HG03066 (cell line): ENCODE results near the gene NAPG.
"Not testable (repeated sequence)": the region's sequence is repeated elsewhere in the genome, so short reads cannot be mapped to it uniquely, and the experiment has no call there.

ENCODE experiments used
- ATAC-seq: cut with Tn5 transposase; IDR thresholded peaks from one replicate; pipeline ENCODE4 v1.9.1; 2021; ENCODE audit warnings: low read depth; ENCODE audit not compliant: unreplicated experiment

Gene NAPG

DNA sequence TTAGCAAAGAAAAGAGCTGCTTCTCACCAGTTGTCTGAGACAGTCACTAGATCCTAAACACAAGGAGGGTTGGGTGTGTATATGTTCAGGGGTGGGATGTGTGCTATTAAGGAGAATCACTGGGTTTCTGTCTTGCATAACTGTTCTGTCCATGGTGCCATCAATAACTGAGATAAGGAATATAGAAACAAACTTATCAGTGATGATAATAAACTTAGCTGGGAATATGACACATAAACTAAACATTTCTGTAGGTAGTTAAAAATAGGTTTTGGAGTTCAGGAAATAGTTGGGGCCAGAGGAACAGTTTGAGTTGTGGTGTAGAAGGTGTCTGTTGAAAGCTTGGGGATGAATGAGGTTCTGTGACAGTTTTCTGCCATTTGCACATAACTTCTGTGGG, 17.4 kb downstream of the NAPG start:
- ATAC-seq, result no peak

DNA sequence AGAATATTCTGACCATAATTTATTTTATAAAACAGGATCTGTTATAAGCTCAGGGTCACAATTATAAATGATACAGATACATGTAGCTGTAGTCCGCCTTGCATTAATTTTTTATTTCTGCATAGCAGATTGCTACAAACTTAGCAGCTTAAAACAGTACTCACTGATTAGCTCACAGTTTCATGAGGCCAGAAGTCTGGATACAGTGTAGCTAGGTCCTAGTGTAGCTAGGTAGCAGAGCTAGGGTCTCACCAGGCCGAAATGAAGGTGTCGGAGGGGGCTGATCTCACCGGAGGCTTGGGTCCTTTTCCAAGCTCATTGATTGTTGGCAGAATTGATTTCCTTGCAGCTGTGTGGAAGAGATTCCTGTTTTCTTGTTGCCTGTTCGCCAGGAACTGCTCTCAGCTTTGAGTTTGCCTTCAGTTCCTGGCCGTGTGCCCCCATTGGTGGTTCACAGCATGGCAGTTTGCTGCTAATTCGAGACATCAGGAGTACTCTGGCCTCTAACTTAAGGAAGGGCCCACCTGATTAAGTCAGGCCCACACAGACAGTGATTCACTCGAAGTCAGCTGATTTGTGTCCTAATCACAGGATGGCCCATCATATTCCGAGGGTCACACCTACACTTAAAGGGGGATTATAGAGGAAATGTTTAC, 18.4 kb downstream of the NAPG start:
- no peak for ATAC-seq

DNA sequence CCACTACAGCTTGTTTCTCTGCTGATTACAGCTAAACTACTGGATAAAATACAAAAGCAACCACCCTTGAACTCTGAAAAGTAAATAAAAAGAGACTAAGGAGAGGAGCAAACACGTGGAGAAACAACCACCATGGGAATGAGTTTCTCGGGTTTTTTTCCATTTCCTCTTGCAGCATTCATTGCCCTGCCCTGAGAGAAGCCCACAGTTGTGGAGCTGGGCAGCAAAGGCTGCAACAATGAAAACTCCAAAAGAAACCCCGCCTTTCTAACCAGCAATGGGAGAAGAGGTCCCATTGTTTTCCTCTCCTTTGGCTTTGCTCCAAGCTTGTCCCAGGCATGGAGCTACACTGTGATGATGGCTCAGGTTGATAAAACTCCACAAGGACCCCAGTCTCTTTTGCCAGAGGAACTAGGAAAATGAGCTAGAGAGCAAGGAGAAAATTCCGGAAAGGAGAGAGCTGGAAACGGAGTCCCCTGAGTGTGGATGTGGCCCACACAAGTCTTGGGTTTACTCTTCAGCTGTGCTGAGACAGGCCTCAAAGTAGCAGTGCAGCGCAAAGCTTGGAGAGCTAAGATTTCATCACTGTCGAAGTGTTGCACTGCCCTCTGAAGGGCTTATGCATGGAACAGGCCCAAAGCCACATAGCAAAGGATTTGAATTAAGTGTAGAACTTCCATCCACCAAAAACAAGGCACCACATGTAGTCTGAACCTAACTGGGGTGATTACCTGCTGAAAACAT, 20.9 kb downstream of the NAPG start:
- ATAC-seq, result no peak

DNA sequence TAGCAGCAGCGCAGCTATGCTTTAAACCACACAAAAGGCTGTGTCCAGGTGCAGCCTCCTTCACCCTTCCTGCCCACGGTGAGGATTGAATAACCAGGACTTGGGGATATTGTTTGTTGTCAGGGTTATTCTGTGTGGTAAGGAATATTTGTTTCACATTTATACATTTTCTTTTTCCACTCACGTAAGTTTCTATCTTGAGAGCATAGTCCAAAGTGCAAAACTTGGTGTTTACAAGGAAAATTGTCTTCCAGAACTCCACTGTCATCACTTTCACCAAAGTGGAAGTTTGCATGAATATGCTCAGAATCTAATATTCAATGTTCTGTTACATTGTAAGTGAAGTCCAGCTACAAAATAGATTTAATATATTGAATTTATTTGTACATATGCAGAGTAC, 26.4 kb downstream of the NAPG start:
- ATAC-seq, result no peak

DNA sequence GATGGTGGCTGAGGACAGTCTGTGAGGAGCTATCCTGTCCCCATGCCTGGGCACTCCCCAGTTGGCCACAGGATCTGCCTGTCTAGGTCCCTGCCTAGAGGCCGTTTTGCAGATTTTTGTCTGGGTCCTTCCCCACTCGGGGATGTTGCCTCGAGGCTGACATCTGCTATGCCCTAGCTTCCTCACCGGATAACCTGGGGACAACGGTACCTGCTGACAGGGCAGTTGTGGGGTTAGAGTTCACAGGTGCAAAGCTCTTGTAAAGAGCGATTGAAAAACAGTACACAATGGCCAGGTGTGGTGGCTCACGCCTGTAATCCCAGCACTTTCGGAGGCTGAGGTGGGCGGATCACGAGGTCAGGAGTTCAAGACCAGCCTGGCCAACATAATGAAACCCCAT, 30.4 kb downstream of the NAPG start:
- ATAC-seq, result not testable (repeated sequence)

DNA sequence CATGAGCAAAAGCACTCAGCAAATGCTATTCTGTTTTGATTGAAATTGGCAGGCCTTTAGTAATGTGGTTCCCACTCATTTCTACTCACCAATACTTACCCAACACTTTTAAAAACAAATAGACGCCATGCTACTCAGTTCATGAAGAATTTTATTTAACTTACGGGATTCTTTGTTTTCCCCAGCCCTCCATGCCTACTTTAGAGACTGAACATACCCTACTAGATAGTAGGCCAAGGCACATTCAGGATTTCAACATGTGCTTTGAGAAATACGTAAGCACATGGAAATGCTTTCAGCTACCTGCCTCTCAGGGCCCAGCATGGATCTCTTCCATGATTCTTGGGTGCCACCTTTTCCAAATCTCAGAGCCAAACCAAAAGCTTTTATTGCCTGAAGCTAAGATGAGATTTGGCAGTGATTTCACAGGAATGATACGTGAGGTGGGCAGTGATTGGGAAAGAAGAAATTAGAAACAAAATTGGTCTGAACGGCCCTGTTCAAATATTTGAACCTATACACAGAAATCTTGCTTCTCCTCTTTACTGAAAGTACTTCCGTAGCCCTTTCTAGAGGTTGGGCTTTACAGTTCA, 31.4 kb downstream of the NAPG start:
- no peak for ATAC-seq

DNA sequence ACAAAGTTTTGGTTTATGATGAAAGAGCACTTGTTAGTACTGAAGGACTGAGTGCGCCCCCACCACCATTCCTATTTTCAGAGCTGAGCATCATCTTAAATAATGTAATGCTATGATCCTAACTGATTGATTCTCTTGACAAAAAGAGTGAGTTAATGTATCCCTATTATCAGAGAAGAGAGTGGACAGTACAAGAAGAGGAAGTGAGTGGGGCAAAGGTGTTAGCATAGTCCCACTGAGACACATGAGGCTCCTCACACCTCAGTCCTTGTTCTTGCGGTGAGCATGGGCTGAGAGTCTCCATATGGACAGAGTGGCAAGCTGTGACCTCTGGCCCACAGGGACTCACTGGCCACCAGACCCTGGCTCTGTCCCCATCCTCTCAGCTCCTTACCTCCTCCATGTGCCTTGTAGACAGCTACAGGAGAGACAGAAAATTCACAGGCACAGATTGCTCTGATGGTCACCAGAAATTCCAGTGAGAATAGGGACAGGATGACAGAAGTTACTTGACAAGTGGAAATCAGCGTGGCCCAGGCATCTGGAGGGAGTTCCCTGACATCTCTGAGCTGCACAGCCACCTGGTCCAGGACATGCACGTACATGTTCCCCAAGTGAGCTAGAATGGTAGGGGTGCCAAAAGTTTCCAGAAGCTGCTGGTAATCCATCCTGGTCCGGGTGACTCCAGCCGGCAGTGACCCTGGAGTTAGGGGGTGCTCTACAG, 32.6 kb downstream of the NAPG start:
- ATAC-seq, result no peak

DNA sequence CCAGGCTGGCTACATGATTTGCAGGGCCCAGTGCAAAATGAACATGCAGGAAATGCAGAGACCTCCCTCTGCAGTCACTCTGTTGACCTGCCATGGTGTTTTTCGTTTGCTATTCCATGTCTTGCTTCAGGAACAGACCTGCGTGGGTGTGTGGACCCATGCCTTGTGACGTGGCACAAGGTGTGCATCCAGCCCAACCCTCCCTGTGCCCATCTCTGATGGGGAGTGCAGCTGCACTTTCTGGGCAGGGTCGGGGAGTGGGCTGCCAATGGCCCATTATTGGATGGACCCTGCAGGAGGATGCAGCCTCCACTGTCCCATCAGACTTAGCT, 33.1 kb downstream of the NAPG start:
- no peak for ATAC-seq

DNA sequence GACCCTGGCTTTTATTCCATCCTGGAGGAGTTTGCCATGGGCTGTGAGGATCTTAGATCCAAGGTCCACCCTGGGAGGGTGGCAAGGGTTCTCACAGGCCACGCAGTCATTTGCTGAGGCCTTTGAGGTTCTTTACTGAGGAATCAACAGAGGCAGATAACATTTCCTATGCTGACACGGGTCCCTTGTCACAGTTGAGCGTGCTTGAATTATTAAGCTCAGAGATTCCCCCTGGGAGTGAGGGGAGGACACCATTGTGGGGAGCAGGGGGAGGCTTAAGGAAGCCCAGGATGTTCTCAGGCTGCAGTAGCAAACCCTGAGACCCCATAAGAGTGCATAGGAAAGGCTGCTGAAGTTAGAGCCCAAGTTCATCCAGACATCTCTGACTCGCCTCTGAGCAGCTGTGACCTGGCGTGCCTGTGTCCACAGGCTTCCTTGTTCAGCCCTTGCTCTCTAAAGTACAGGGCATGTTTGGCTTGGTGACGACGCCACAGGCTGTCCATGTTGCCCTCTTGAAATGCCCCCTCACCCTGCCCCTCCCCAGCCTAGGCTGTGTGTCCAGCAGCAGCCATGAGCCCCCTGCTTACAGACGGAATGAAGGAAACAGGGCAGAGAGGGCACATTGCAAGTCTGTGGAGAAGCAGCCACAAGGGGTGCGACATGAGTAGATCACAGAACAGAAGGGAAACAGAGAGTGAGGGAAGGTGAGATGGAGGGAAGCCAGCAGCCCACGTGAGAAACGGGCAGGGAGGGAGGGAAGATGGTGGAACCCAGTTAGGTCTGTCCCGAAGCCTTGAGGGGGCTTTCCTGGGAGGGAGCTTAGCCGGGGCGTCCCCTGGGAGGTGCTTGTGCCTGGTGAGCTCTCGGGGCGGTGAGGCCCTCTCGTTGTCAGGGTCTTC, 34.0 kb downstream of the NAPG start:
- ATAC-seq, result peak; percentile 44

DNA sequence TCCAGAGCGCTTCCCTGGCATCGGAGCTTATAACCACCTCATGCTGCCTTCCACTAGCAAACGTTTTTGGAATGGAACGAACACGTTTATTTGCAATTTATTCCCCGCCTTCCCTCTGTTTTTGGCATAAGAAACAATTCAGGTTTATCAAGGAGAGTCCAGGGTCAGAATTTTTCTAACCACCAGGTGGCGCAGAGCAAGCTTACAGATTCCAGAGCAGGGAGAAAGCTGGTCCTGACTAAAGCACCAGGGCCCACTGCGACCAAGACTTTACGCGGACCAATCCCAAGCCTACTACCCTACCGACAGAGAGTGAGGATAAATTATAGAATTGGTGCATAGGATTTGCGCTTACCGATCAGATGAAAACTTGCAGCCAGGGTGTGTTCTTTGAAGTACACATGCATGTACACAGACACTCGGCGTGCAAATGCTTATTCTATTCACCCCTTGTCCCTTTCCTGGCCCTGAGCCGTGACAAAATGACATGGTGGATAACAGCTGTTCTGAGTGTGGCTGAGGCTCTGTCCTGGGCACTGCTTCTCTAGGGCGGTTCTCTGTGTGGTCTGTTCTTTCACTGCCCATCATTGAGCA, 34.7 kb downstream of the NAPG start:
- peak; percentile 71 for ATAC-seq

DNA sequence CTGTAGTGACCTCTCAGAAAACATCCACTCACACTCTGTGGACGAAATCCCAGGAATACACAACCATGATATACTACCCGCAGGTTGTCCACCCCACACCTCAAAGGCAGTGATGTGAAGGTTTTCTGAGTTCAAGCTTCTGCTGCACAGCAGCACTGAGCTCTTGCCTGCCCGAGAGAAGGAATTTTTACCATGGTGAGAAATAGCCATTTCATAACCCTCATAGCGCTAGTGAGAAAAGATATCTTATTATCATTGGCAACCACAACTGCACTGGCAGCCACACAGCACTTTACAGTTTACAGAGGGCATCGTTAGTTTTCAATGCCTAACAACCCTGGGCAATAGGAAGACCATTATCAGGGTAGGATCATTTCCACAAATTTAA, 36.9 kb downstream of the NAPG start:
- no peak for ATAC-seq

DNA sequence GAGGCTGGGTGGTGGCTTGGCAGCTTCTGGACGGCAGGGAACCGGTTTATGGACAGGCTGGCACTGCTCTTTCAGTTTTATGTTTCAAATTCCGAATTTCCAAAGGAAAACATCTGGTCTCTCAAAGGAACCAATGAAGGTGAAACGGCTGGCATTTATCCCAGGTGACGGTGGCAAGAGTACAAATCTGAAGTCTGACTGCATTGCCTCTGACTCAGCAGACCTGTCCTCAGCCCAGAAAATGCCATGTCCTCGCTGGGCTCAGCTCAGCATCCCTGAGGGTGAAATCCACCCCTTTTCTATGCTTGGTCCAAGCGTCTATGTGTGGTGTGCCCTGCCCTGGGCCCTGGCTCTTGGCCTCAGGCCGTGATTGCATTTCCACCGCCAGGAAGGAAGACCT, 38.1 kb downstream of the NAPG start:
- no peak for ATAC-seq

DNA sequence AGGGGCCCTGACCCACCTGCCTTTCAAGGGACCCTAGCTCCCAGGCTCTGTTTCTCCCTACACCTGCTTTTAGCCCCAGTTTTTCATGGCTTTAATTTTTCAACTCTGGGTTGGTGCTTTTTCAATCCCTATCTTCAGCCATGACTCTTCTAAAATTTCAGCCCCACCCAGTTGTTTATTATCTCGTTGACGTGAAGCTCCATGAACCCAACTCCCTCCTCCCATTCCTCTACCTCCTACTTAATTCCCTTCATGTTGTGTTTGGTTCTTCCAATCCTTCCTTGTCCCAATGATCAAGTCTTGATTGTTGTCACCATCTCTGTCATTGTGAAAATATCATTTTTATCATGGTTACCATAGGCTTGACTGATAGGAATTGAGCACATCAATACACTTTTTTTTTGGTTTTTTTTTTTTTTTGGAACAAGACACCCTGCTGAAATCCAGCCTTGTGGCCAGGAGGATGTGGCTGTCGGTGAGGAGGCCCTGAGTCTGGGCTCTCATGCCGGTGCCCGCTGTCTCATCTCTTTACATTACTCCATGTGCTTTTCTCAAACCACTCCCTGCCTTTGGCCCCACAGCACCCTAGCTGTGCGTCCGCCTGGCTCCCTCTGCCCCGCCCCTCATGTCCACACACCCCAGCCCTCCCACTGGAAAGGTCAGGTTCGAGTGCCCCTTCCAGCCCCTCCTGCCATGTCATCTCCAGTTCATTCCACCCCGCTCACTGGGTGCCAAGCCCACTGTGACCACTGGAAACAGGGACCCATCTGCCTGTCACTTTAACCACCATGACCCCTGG, 39.3 kb downstream of the NAPG start:
- ATAC-seq, result no peak

DNA sequence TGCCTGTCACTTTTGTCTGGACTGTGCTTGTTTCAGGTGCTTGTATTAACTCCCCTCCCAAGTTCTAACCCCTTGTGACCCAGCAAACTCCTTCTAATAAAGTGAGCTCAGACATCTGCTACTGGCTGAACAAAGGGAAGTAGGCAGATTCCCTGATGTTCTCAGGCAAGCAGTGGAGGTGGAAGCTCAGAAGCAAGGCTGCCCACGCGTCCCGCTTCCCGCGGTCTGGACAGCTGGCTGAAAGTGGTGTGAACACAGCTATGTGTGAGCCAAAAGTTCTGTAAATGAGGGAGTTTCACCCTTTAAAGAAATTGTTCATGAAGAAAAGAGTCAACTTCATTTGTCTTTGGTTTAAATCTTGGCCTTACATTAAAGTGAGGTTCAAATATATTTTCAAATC, 40.0 kb downstream of the NAPG start:
- ATAC-seq, result no peak

DNA sequence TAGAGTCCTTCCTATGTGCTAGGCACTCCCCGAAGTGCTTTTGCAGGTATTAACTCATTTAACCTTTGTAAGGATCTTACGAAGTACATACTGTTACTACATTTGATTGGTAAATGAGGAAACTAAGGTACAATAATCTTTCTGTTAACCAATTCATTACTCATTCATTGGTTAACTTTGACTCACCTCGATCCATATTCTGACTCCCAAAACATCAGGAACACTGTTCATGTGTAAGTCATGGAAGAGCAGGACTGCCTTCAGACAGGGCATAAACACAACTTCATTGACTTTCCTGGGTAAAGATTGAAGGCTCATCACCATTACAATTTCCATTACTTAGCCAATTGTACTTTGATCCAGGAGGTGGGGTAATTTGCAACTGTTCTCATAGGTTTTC, 40.6 kb downstream of the NAPG start:
- ATAC-seq, result no peak

DNA sequence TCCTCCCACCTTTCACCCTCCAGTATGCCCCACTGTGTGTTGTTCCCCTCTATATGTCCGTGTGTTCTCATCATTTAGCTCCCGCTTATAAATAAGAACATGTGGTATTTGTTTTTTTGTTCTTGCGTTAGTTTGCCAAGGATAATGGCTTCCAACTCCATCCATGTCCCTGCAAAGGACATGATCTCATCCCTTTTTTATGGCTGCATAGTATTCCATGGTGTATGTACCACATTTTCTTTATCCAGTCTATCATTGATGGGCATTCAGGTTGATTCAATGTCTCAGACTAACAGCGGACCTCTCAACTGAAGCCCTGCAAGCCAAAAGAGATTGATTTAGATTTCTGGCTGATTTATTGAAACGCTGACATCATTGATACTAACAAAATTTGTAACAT, 44.1 kb downstream of the NAPG start:
- ATAC-seq, result not testable (repeated sequence)

DNA sequence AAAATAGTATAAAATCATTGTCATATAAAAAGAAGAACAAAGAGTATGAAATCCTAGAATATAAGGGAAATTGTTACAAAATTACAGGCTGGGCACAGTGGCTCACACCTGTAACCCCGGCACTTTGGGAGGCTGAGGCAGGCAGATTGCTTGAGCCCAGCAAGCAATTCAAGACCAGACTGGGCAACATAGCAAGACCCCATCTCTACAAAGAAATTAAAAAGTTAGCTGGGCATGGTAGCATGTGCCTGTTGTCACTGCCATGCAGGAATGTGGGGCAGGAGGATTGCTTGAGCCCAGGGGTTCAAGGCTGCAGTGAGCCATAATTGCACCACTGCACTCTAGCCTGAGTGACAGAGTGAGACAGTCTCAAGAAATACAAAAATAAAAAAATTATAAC, 44.8 kb downstream of the NAPG start:
- no peak for ATAC-seq

DNA sequence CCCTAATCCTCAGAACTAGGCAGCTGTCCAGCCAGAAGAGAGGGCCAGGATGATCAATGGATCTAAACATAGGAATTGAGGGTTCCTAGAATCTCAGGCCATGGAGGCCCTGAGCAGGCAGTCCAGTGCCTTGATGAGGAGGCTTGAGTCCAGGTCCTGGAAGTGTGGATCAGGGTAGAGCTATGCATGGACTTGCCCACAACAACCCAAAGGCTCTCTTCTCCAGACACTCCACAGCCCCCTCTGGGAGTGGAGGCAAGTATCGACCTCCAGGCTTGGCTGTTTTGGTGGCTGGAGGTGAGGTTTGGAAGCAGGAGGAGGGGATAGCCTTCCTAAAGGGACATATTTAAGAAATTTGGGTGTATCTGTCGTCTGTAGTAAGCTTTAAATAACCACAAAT, 45.7 kb downstream of the NAPG start:
- no peak for ATAC-seq

DNA sequence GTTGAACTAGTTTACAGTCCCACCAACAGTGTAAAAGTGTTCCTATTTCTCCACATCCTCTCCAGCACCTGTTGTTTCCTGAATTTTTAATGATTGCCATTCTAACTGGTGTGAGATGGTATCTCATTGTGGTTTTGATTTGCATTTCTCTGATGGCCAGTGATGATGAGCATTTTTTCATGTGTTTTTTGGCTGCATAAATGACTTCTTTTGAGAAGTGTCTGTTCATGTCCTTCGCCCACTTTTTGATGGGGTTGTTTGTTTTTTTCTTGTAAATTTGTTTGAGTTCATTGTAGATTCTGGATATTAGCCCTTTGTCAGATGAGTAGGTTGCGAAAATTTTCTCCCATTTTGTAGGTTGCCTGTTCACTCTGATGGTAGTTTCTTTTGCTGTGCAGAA, 47.4 kb downstream of the NAPG start:
- not testable (repeated sequence) for ATAC-seq
